ENCODE results near the gene MCOLN2. TPM values are rescaled to one million over a fixed set of nuclear protein-coding genes. Genes with fewer than 3 reads are reported as not detected.

MCOLN2 gene
- total RNA-seq, 1 donor from 2014 or later, result 1.6 TPM

DNA sequence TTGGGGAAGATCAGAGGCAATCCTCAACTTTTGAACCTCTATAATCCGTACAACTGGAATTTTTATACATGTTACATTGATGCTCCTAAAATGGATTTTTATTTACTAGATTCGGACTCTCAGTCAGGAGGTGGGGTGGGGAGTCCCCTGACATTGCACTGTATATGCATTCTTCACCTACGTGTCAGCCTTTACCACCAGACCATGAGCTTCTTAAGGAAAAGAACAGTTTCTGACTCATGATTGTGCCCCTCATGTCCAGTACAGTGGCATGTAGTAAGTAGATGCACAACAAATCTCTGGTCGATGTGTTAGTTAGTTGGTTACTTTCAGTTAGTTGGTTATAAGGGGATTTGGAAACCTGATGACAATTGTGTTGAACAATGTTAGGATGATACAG, 119.3 kb downstream of the MCOLN2 start:
- no peak for FAIRE-seq
- H2AFZ ChIP-seq (ENCODE audit: low read depth, low read length), result no peak overlapping the region
- Mint-ChIP-seq H3K36me3 (ENCODE audit: low read depth, unreplicated experiment) (no peaks in the 10 kb centered on the region), H3K9me3 (ENCODE audit: unreplicated experiment) (peaks cover 1% of the 10 kb centered on the region), H3K4me3 (ENCODE audit: unreplicated experiment) (no peak overlapping the region), H3K27me3 (ENCODE audit: low read depth, unreplicated experiment) (no peaks in the 10 kb centered on the region), H3K27ac (ENCODE audit: unreplicated experiment) (no peak overlapping the region), H3K4me1 (ENCODE audit: low read depth, unreplicated experiment) (peaks cover 16% of the 10 kb centered on the region)
- no peak for TF ChIP-seq EZH2 (IDR thresholded peaks at IDR 0.05; ENCODE audit: insufficient read depth, low read length)
- TF ChIP-seq, protein P1, sequence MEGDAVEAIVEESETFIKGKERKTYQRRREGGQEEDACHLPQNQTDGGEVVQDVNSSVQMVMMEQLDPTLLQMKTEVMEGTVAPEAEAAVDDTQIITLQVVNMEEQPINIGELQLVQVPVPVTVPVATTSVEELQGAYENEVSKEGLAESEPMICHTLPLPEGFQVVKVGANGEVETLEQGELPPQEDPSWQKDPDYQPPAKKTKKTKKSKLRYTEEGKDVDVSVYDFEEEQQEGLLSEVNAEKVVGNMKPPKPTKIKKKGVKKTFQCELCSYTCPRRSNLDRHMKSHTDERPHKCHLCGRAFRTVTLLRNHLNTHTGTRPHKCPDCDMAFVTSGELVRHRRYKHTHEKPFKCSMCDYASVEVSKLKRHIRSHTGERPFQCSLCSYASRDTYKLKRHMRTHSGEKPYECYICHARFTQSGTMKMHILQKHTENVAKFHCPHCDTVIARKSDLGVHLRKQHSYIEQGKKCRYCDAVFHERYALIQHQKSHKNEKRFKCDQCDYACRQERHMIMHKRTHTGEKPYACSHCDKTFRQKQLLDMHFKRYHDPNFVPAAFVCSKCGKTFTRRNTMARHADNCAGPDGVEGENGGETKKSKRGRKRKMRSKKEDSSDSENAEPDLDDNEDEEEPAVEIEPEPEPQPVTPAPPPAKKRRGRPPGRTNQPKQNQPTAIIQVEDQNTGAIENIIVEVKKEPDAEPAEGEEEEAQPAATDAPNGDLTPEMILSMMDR (IDR thresholded peaks at IDR 0.05; ENCODE audit: insufficient read depth, low read depth, low read length), result no peak
- no peaks in the 10 kb centered on the region for H3K79me2 ChIP-seq (ENCODE audit: insufficient read depth, low read length)
- DNase-seq (ENCODE audit: low read depth), result peak; percentile 36
- no peak overlapping the region for H3K9ac ChIP-seq (ENCODE audit: low read length)
- no peaks in the 10 kb centered on the region for H4K20me1 ChIP-seq (ENCODE audit: insufficient read depth, low read length)
- no peak overlapping the region for H3K27ac ChIP-seq (ENCODE audit: low read depth, low read length)
- no peak overlapping the region for H3K4me2 ChIP-seq (ENCODE audit: low read length)
- H3K36me3 ChIP-seq (ENCODE audit: insufficient read depth, low read length), result no peaks in the 10 kb centered on the region
- H3K4me3 ChIP-seq (ENCODE audit: insufficient read depth, low read depth, low read length), result no peak overlapping the region
- H3K27me3 ChIP-seq (ENCODE audit: insufficient read depth, low read length), result no peaks in the 10 kb centered on the region
- H3K4me1 ChIP-seq (ENCODE audit: insufficient read depth, low read length), result no peaks in the 10 kb centered on the region
- no peaks in the 10 kb centered on the region for H3K9me3 ChIP-seq (ENCODE audit: insufficient read depth, low read depth, low read length)

- H3K36me3 Mint-ChIP-seq (ENCODE audit: low read depth, unreplicated experiment), result no peaks in the 10 kb centered on the region
These were observed 120.6 kb downstream of the MCOLN2 start for GRCh38 chr1:84876353-84876752.

More at GRCh38 chr1:84876353-84876752, 120.6 kb downstream of the MCOLN2 start:
- Histone ChIP-seq H3K9me3 (ENCODE audit: insufficient read depth, low read depth, low read length) (no peaks in the 10 kb centered on the region), H3K4me2 (ENCODE audit: low read length) (no peak overlapping the region), H4K20me1 (ENCODE audit: insufficient read depth, low read length) (no peaks in the 10 kb centered on the region), H3K36me3 (ENCODE audit: insufficient read depth, low read length) (no peaks in the 10 kb centered on the region), H3K4me1 (ENCODE audit: insufficient read depth, low read length) (no peaks in the 10 kb centered on the region), H3K4me3 (ENCODE audit: insufficient read depth, low read depth, low read length) (no peak overlapping the region), H3K79me2 (ENCODE audit: insufficient read depth, low read length) (no peaks in the 10 kb centered on the region), H2AFZ (ENCODE audit: low read depth, low read length) (no peak overlapping the region), H3K27ac (ENCODE audit: low read depth, low read length) (no peak overlapping the region), H3K9ac (ENCODE audit: low read length) (no peak overlapping the region), H3K27me3 (ENCODE audit: insufficient read depth, low read length) (no peaks in the 10 kb centered on the region)
- TF ChIP-seq, protein P1 (IDR thresholded peaks at IDR 0.05; ENCODE audit: insufficient read depth, low read depth, low read length), result no peak
- TF ChIP-seq EZH2 (IDR thresholded peaks at IDR 0.05; ENCODE audit: insufficient read depth, low read length), result no peak
- no peaks in the 10 kb centered on the region for H3K27me3 Mint-ChIP-seq (ENCODE audit: low read depth, unreplicated experiment)
- no peak overlapping the region for H3K27ac Mint-ChIP-seq (ENCODE audit: unreplicated experiment)
- DNase-seq (ENCODE audit: low read depth) (no peak), FAIRE-seq (no peak)
- no peak overlapping the region for H3K4me3 Mint-ChIP-seq (ENCODE audit: unreplicated experiment)
- no peaks in the 10 kb centered on the region for H3K9me3 Mint-ChIP-seq (ENCODE audit: unreplicated experiment)
- H3K4me1 Mint-ChIP-seq (ENCODE audit: low read depth, unreplicated experiment), result peaks cover 16% of the 10 kb centered on the region

Other genes starting within 250 kb of the MCOLN2 start
- 0.70 and 0.91 TPM in 2 replicates for gene LPAR3, start 103.9 kb downstream of the MCOLN2 start, total RNA-seq
- gene MCOLN3, start 51.4 kb upstream of the MCOLN2 start, total RNA-seq, result 0.41 and 0.75 TPM in 2 replicates
- 8.1 and 9.9 TPM in 2 replicates for gene SYDE2, start 203.9 kb upstream of the MCOLN2 start, total RNA-seq

All from astrocyte (in vitro differentiated cells and primary cell).